ENCODE measurements around the gene SAP30BP. TPM values are rescaled to one million over a fixed set of nuclear protein-coding genes. Genes with fewer than 3 reads are reported as not detected.

The SAP30BP gene
- total RNA-seq, 1 donor from 2014 or later, result 75.8 TPM

GRCh38 chr17:75756451-75757085 is 89.4 kb downstream of the SAP30BP start:
- no peak for DNase-seq (ENCODE audit: low spot score)
- no peaks in the 10 kb centered on the region for H3K36me3 ChIP-seq

DNA sequence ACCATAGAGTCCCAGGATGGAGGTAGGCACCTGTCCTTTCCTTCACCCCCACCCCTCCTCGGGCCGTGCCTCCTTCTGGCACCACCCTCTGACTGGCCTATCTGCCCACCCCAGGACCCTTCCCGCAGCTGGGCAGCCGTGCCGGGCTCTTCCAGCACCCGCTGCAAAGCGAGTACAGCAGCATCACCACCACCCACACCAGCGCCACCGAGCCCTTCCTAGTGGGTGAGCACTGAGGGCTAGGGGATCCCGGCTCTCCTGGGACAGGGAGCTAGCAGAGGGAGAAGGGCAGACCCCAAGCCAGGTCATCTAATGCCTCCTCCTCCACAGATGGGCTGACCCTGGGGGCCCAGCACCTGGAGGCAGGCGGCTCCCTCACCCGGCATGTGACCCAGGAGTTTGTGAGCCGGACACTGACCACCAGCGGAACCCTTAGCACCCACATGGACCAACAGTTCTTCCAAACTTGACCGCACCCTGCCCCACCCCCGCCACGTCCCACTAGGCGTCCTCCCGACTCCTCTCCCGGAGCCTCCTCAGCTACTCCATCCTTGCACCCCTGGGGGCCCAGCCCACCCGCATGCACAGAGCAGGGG is 90.0 kb downstream of the SAP30BP start:
- Histone ChIP-seq H3K27ac (no peak overlapping the region), H3K27me3 (peaks cover 6% of the 10 kb centered on the region), H3K36me3 (no peaks in the 10 kb centered on the region), H3F3A (ENCODE audit: low read depth) (peaks cover 21% of the 10 kb centered on the region), H3K9me3 (ENCODE audit: low read depth) (no peaks in the 10 kb centered on the region), H3K79me2 (ENCODE audit: low read depth) (no peaks in the 10 kb centered on the region), H3K4me3 (no peak overlapping the region), H4K20me1 (ENCODE audit: low read depth) (no peaks in the 10 kb centered on the region), H3K9ac (no peak overlapping the region), H3K4me2 (no peak overlapping the region), H2AFZ (replicated peaks) (no peak overlapping the region), H3K4me1 (peaks cover 9% of the 10 kb centered on the region)
- Mint-ChIP-seq H3K27me3 (ENCODE audit: insufficient read depth, low read depth) (peaks cover 8% of the 10 kb centered on the region), H3K4me1 (peaks cover 10% of the 10 kb centered on the region), H3K4me3 (no peak overlapping the region), H3K9me3 (no peaks in the 10 kb centered on the region), H3K27ac (no peak overlapping the region), H3K36me3 (no peaks in the 10 kb centered on the region)
- TF ChIP-seq, protein P1, sequence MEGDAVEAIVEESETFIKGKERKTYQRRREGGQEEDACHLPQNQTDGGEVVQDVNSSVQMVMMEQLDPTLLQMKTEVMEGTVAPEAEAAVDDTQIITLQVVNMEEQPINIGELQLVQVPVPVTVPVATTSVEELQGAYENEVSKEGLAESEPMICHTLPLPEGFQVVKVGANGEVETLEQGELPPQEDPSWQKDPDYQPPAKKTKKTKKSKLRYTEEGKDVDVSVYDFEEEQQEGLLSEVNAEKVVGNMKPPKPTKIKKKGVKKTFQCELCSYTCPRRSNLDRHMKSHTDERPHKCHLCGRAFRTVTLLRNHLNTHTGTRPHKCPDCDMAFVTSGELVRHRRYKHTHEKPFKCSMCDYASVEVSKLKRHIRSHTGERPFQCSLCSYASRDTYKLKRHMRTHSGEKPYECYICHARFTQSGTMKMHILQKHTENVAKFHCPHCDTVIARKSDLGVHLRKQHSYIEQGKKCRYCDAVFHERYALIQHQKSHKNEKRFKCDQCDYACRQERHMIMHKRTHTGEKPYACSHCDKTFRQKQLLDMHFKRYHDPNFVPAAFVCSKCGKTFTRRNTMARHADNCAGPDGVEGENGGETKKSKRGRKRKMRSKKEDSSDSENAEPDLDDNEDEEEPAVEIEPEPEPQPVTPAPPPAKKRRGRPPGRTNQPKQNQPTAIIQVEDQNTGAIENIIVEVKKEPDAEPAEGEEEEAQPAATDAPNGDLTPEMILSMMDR (IDR thresholded peaks at IDR 0.05), result no peak
- TF ChIP-seq EZH2phosphoT487 (IDR thresholded peaks at IDR 0.05) (no peak), EZH2 (IDR thresholded peaks at IDR 0.05) (no peak)
- no peak for DNase-seq (ENCODE audit: low spot score)

More at GRCh38 chr17:75756451-75757085, 89.4 kb downstream of the SAP30BP start:
- Histone ChIP-seq H3F3A (ENCODE audit: low read depth) (peaks cover 21% of the 10 kb centered on the region), H3K9me3 (ENCODE audit: low read depth) (no peaks in the 10 kb centered on the region), H2AFZ (replicated peaks) (no peak overlapping the region), H3K4me2 (no peak overlapping the region), H3K79me2 (ENCODE audit: low read depth) (no peaks in the 10 kb centered on the region), H3K27ac (no peak overlapping the region), H3K9ac (no peak overlapping the region), H3K4me3 (no peak overlapping the region), H3K27me3 (peaks cover 6% of the 10 kb centered on the region), H3K4me1 (peaks cover 9% of the 10 kb centered on the region), H4K20me1 (ENCODE audit: low read depth) (no peaks in the 10 kb centered on the region)
- Mint-ChIP-seq H3K9me3 (no peaks in the 10 kb centered on the region), H3K4me1 (peaks cover 10% of the 10 kb centered on the region), H3K27me3 (ENCODE audit: insufficient read depth, low read depth) (peaks cover 4% of the 10 kb centered on the region), H3K4me3 (no peak overlapping the region), H3K27ac (no peak overlapping the region), H3K36me3 (no peaks in the 10 kb centered on the region)
- TF ChIP-seq, protein P1 (IDR thresholded peaks at IDR 0.05), result no peak
- no peak for TF ChIP-seq EZH2 (IDR thresholded peaks at IDR 0.05)
- no peak for TF ChIP-seq EZH2phosphoT487 (IDR thresholded peaks at IDR 0.05)

Other genes with a start within 250 kb of the SAP30BP start
- 23.6 and 96.8 TPM in 2 replicates for gene TMEM94, start 210.7 kb upstream of the SAP30BP start, total RNA-seq (ENCODE audit: low replicate concordance)
- gene CASKIN2, start 151.8 kb upstream of the SAP30BP start, total RNA-seq (ENCODE audit: low replicate concordance), result 5.7 and 12.6 TPM in 2 replicates
- gene TSEN54, start 150.8 kb upstream of the SAP30BP start, total RNA-seq (ENCODE audit: low replicate concordance), result 20.5 and 47.8 TPM in 2 replicates
- gene LLGL2, start 141.6 kb upstream of the SAP30BP start, total RNA-seq (ENCODE audit: low replicate concordance), result 16.6 and 60.2 TPM in 2 replicates
- 10.2 and 17.1 TPM in 2 replicates for gene MYO15B, start 79.5 kb upstream of the SAP30BP start, total RNA-seq (ENCODE audit: low replicate concordance)
- gene SMIM5, start 33.9 kb upstream of the SAP30BP start, total RNA-seq (ENCODE audit: low replicate concordance), result not detected in 2 replicates
- gene RECQL5, start 184 bp upstream of the SAP30BP start, total RNA-seq (ENCODE audit: low replicate concordance), result 22.7 and 27.3 TPM in 2 replicates
- 1.1 TPM in 1 of 2 replicates, not detected in the other for gene ITGB4, start 54.1 kb downstream of the SAP30BP start, total RNA-seq (ENCODE audit: low replicate concordance)
- gene GALK1, start 97.9 kb downstream of the SAP30BP start, total RNA-seq (ENCODE audit: low replicate concordance), result 6.5 and 27.3 TPM in 2 replicates
- 38.5 and 43.0 TPM in 2 replicates for gene UNK, start 117.5 kb downstream of the SAP30BP start, total RNA-seq (ENCODE audit: low replicate concordance)
- 0.09 and 0.96 TPM in 2 replicates for gene UNC13D, start 177.1 kb downstream of the SAP30BP start, total RNA-seq (ENCODE audit: low replicate concordance)
- 20.9 and 23.8 TPM in 2 replicates for gene WBP2, start 188.0 kb downstream of the SAP30BP start, total RNA-seq (ENCODE audit: low replicate concordance)
- gene TRIM47, start 211.2 kb downstream of the SAP30BP start, total RNA-seq (ENCODE audit: low replicate concordance), result 0.90 and 1.3 TPM in 2 replicates
- 17.2 and 36.3 TPM in 2 replicates for gene TRIM65, start 229.6 kb downstream of the SAP30BP start, total RNA-seq (ENCODE audit: low replicate concordance)
- gene MRPL38, start 237.5 kb downstream of the SAP30BP start, total RNA-seq (ENCODE audit: low replicate concordance), result 26.8 and 57.4 TPM in 2 replicates

Data from neural progenitor cell (in vitro differentiated cells).